HUES6 (cell line): ENCODE data around the gene NRG3.

ENCODE experiments used
- H3K27ac ChIP-seq: 2 replicates; pipeline ENCODE4 v1.7.0; 2013; ENCODE audit warnings: low read depth, mild to moderate bottlenecking, low read length, inconsistent platforms
- H3K27me3 ChIP-seq: 2 replicates; pipeline ENCODE4 v1.6.1; 2013; ENCODE audit warnings: low read length; ENCODE audit not compliant: control insufficient read depth, insufficient read depth
- H3K36me3 ChIP-seq: 2 replicates; pipeline ENCODE4 v1.6.1; 2013; ENCODE audit warnings: low read length; ENCODE audit not compliant: control insufficient read depth, insufficient read depth
- H3K4me1 ChIP-seq: 2 replicates; pipeline ENCODE4 v1.6.1; 2013; ENCODE audit warnings: low read length; ENCODE audit not compliant: control insufficient read depth, insufficient read depth
- H3K4me3 ChIP-seq: 2 replicates; pipeline ENCODE4 v1.5.1; 2013; ENCODE audit warnings: low read depth, low read length
- H3K9ac ChIP-seq: one replicate; pipeline ENCODE4 v1.6.1; 2013; ENCODE audit warnings: mild to moderate bottlenecking, low read length
- H3K9me3 ChIP-seq: 2 replicates; pipeline ENCODE4 v1.6.1; 2013; ENCODE audit warnings: low read depth, low read length; ENCODE audit not compliant: control insufficient read depth, insufficient read depth

NRG3 gene

DNA sequence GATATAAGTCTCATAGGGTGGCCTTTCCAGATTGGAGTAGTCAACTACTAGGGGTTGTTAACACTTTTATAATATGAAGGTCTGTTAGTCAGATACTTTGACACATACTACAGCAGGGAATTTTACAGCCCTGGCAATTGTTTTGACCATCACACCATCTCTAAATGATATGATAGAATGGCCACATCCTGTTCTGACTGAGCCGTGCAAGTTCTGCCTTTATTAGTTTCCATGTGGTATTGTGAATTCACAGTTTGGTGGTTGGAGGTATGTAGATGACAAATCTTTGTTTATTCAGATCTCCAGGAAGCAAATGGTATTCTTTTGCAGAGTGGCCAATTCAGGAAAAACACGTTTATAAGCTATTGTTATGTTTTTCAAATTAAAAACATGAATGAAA is 83.0 kb downstream of the NRG3 start:
- Histone ChIP-seq H3K9ac (no peak overlapping the region), H3K4me1 (no peaks in the 10 kb centered on the region; the same call in 1 of the 2 replicates), H3K27ac (no peak overlapping the region), H3K36me3 (no peaks in the 10 kb centered on the region), H3K9me3 (no peaks in the 10 kb centered on the region), H3K4me3 (no peak overlapping the region), H3K27me3 (no peaks in the 10 kb centered on the region)

- Histone ChIP-seq H3K9ac (no peak overlapping the region), H3K9me3 (no peaks in the 10 kb centered on the region), H3K27ac (no peak overlapping the region), H3K4me1 (no peaks in the 10 kb centered on the region), H3K36me3 (no peaks in the 10 kb centered on the region), H3K27me3 (no peaks in the 10 kb centered on the region), H3K4me3 (no peak overlapping the region)
These were observed 84.0 kb downstream of the NRG3 start for GRCh38 chr10:81959016-81959415.

GRCh38 chr10:81961451-81962184 is 86.6 kb downstream of the NRG3 start:
- no peaks in the 10 kb centered on the region for H3K4me1 ChIP-seq
- H3K9ac ChIP-seq = no peak overlapping the region
- no peak overlapping the region for H3K27ac ChIP-seq
- no peaks in the 10 kb centered on the region for H3K9me3 ChIP-seq
- no peaks in the 10 kb centered on the region for H3K36me3 ChIP-seq
- H3K27me3 ChIP-seq = no peaks in the 10 kb centered on the region
- no peak overlapping the region for H3K4me3 ChIP-seq

GRCh38 chr10:81963606-81964005 is 88.6 kb downstream of the NRG3 start:
- H3K36me3 ChIP-seq = no peaks in the 10 kb centered on the region
- H3K27me3 ChIP-seq = no peaks in the 10 kb centered on the region
- H3K9ac ChIP-seq = no peak overlapping the region
- H3K27ac ChIP-seq = no peak overlapping the region
- H3K4me1 ChIP-seq = no peaks in the 10 kb centered on the region
- no peak overlapping the region for H3K4me3 ChIP-seq
- no peaks in the 10 kb centered on the region for H3K9me3 ChIP-seq

- H3K36me3 ChIP-seq = no peaks in the 10 kb centered on the region
- no peak overlapping the region for H3K9ac ChIP-seq
- no peak overlapping the region for H3K4me3 ChIP-seq
- H3K4me1 ChIP-seq = no peaks in the 10 kb centered on the region
- H3K27ac ChIP-seq = no peak overlapping the region
- no peaks in the 10 kb centered on the region for H3K27me3 ChIP-seq
- H3K9me3 ChIP-seq = no peaks in the 10 kb centered on the region
These were observed 92.7 kb downstream of the NRG3 start for GRCh38 chr10:81967716-81968115.

- Histone ChIP-seq H3K36me3 (no peaks in the 10 kb centered on the region), H3K9me3 (no peaks in the 10 kb centered on the region), H3K27ac (no peak overlapping the region), H3K9ac (no peak overlapping the region), H3K27me3 (no peaks in the 10 kb centered on the region), H3K4me3 (no peak overlapping the region), H3K4me1 (no peaks in the 10 kb centered on the region)
These were observed 94.1 kb downstream of the NRG3 start for GRCh38 chr10:81969136-81969535.

DNA sequence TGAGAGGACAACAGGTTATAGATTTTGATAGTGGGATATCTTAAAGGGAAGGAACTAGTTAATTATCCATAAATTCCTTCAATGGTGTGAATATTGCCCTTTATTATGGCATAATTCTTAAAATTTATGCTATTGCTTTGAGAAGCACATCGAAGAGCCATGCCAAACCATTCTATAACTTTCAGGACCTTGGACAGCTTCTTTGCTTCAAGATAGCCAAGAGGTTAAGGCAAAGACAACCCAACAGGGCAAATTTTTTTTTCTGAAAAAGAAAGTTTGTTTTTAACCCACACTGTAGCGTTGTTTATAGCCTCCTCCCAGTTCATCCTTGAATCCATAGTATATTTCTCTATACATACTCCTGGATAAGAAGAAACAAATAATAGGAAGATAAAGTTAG is 103.2 kb downstream of the NRG3 start:
- Histone ChIP-seq H3K9ac (no peak overlapping the region), H3K4me3 (no peak overlapping the region), H3K9me3 (no peaks in the 10 kb centered on the region), H3K27ac (no peak overlapping the region), H3K4me1 (no peaks in the 10 kb centered on the region), H3K27me3 (no peaks in the 10 kb centered on the region), H3K36me3 (no peaks in the 10 kb centered on the region)

- no peaks in the 10 kb centered on the region for H3K36me3 ChIP-seq
These were observed 106.7 kb downstream of the NRG3 start for GRCh38 chr10:81981724-81982123.

GRCh38 chr10:81984428-81984827 is 109.4 kb downstream of the NRG3 start:
- H3K4me3 ChIP-seq = no peak overlapping the region
- no peak overlapping the region for H3K9ac ChIP-seq
- H3K9me3 ChIP-seq = no peaks in the 10 kb centered on the region

More at GRCh38 chr10:81981724-81982123, 106.7 kb downstream of the NRG3 start:
- no peak overlapping the region for H3K4me3 ChIP-seq
- H3K4me1 ChIP-seq = no peaks in the 10 kb centered on the region
- H3K27ac ChIP-seq = no peak overlapping the region
- H3K9ac ChIP-seq = no peak overlapping the region
- no peaks in the 10 kb centered on the region for H3K9me3 ChIP-seq
- no peaks in the 10 kb centered on the region for H3K27me3 ChIP-seq

GRCh38 chr10:81995254-81995653 is 120.3 kb downstream of the NRG3 start:
- no peaks in the 10 kb centered on the region for H3K36me3 ChIP-seq
- H3K9me3 ChIP-seq = no peaks in the 10 kb centered on the region
- H3K27ac ChIP-seq = no peak overlapping the region
- H3K4me3 ChIP-seq = no peak overlapping the region
- H3K4me1 ChIP-seq = no peaks in the 10 kb centered on the region
- no peak overlapping the region for H3K9ac ChIP-seq
- no peaks in the 10 kb centered on the region for H3K27me3 ChIP-seq

More at GRCh38 chr10:81984428-81984827, 109.4 kb downstream of the NRG3 start:
- H3K36me3 ChIP-seq = no peaks in the 10 kb centered on the region
- no peaks in the 10 kb centered on the region for H3K27me3 ChIP-seq
- H3K4me1 ChIP-seq = no peaks in the 10 kb centered on the region
- H3K27ac ChIP-seq = no peak overlapping the region

DNA sequence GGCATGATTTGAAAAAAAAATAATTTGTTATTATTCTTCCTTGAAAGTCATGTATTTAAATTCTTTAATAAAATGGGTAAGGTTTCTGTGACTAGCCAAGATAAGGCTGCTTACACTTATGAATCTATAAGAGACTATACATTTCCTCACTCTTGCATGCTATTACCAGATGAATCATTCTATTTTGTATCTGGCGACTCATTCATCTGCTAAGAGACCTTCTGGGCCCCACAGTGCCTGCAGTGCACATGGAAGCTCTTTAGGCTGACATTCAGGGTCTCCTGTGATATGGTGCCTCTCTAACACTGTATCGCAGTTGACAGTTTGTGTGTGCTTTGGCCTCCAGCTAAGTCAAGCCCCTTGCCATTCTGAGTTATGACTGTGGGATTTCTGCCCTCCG is 121.9 kb downstream of the NRG3 start:
- Histone ChIP-seq H3K9me3 (no peaks in the 10 kb centered on the region), H3K27me3 (no peaks in the 10 kb centered on the region), H3K27ac (no peak overlapping the region), H3K9ac (no peak overlapping the region), H3K4me3 (no peak overlapping the region), H3K36me3 (no peaks in the 10 kb centered on the region), H3K4me1 (no peaks in the 10 kb centered on the region)
